H54 (cell line): Measurements from ENCODE around the gene NUMBL.

Source experiments
- DNase-seq: peaks from one replicate; pipeline ENCODE4 v3.0.0; 2011; ENCODE audit warnings: low spot score, mixed read lengths; ENCODE audit not compliant: insufficient read length
- FAIRE-seq: peaks from 3 replicates; lab custom pipeline; 2011; peaks lifted over from hg19 to GRCh38; lab: Jason Lieb, UNC
- POLR2A ChIP-seq: IDR thresholded peaks from 2 replicates; pipeline ENCODE4 v1.6.1; 2011; ENCODE audit warnings: low read depth, mild to moderate bottlenecking, low read length

NUMBL gene

GRCh38 chr19:40616178-40616577, 74.3 kb downstream of the NUMBL start:
- DNase-seq (no peak), FAIRE-seq (no peak)
- TF ChIP-seq POLR2A: no peak
